Measurements from ENCODE around the gene GALNTL6.
"Not testable (repeated sequence)": the region's sequence is repeated elsewhere in the genome, so short reads cannot be mapped to it uniquely, and the experiment has no call there.

Gene GALNTL6

GRCh38 chr4:173039617-173040577 is 1226.7 kb downstream of the GALNTL6 start:
- DNase-seq (ENCODE audit: extremely low read depth in 1 of 2, low read depth in 1 of 2), result no peak

- DNase-seq (ENCODE audit: extremely low read depth in 1 of 2, low read depth in 1 of 2), result no peak
Measured at GRCh38 chr4:173041482-173041881, 1228.3 kb downstream of the GALNTL6 start.

- DNase-seq (ENCODE audit: extremely low read depth in 1 of 2, low read depth in 1 of 2), result not testable (repeated sequence)
Measured at GRCh38 chr4:173042139-173042538, 1228.9 kb downstream of the GALNTL6 start.

GRCh38 chr4:173044340-173044739 is 1231.1 kb downstream of the GALNTL6 start:
- DNase-seq (ENCODE audit: extremely low read depth in 1 of 2, low read depth in 1 of 2), result no peak

- no peak for DNase-seq (ENCODE audit: extremely low read depth in 1 of 2, low read depth in 1 of 2)
Measured at GRCh38 chr4:173045571-173045970, 1232.4 kb downstream of the GALNTL6 start.

- no peak for DNase-seq (ENCODE audit: extremely low read depth in 1 of 2, low read depth in 1 of 2)
Measured at GRCh38 chr4:173046144-173046543, 1232.9 kb downstream of the GALNTL6 start.

GRCh38 chr4:173046818-173047217 is 1233.6 kb downstream of the GALNTL6 start:
- DNase-seq (ENCODE audit: extremely low read depth in 1 of 2, low read depth in 1 of 2), result no peak

- DNase-seq (ENCODE audit: extremely low read depth in 1 of 2, low read depth in 1 of 2), result no peak
Measured at GRCh38 chr4:173051232-173051631, 1238.0 kb downstream of the GALNTL6 start.

GRCh38 chr4:173051716-173052115 is 1238.5 kb downstream of the GALNTL6 start:
- no peak for DNase-seq (ENCODE audit: extremely low read depth in 1 of 2, low read depth in 1 of 2)

GRCh38 chr4:173052439-173052838 is 1239.2 kb downstream of the GALNTL6 start:
- DNase-seq (ENCODE audit: extremely low read depth in 1 of 2, low read depth in 1 of 2), result no peak

- no peak for DNase-seq (ENCODE audit: extremely low read depth in 1 of 2, low read depth in 1 of 2)
Measured at GRCh38 chr4:173056271-173056670, 1243.1 kb downstream of the GALNTL6 start.

- DNase-seq (ENCODE audit: extremely low read depth in 1 of 2, low read depth in 1 of 2), result no peak
Measured at GRCh38 chr4:173056710-173057109, 1243.5 kb downstream of the GALNTL6 start.

GRCh38 chr4:173057442-173057841 is 1244.2 kb downstream of the GALNTL6 start:
- DNase-seq (ENCODE audit: extremely low read depth in 1 of 2, low read depth in 1 of 2), result no peak

GRCh38 chr4:173057901-173058300 is 1244.7 kb downstream of the GALNTL6 start:
- no peak for DNase-seq (ENCODE audit: extremely low read depth in 1 of 2, low read depth in 1 of 2)

- no peak for DNase-seq (ENCODE audit: extremely low read depth in 1 of 2, low read depth in 1 of 2)
Measured at GRCh38 chr4:173061160-173061559, 1248.0 kb downstream of the GALNTL6 start.

GRCh38 chr4:173073939-173074500 is 1260.8 kb downstream of the GALNTL6 start:
- no peak for DNase-seq (ENCODE audit: extremely low read depth in 1 of 2, low read depth in 1 of 2)

- DNase-seq (ENCODE audit: extremely low read depth in 1 of 2, low read depth in 1 of 2), result no peak
Measured at GRCh38 chr4:173074501-173074946, 1261.3 kb downstream of the GALNTL6 start.

GRCh38 chr4:173076903-173077634 is 1263.9 kb downstream of the GALNTL6 start:
- no peak for DNase-seq (ENCODE audit: extremely low read depth in 1 of 2, low read depth in 1 of 2)

- no peak for DNase-seq (ENCODE audit: extremely low read depth in 1 of 2, low read depth in 1 of 2)
Measured at GRCh38 chr4:173088144-173088543, 1274.9 kb downstream of the GALNTL6 start.

Measured in stimulated activated CD8-positive, alpha-beta memory T cell treated with anti-CD3 and anti-CD28 coated beads, Interleukin-7, amount 100 ng/mL, for 48 hours (primary cell).